Measurements from ENCODE around the gene YARS1.

- TF ChIP-seq CTCF (IDR thresholded peaks at IDR 0.05) (no peak), POLR2AphosphoS5 (IDR thresholded peaks at IDR 0.05; ENCODE audit: low read depth, low read length) (no peak)
Observed at GRCh38 chr1:32806290-32806689, 10.9 kb downstream of the YARS1 start.
